ENCODE measurements around the gene ATRX. TPM values are rescaled to one million over a fixed set of nuclear protein-coding genes. Genes with fewer than 3 reads are reported as not detected.

The ATRX gene
- total and polyA plus RNA-seq, 2 donors (not counting 3 experiments of a cell fraction or from before 2014, with no cell fraction given), result 23.5 to 101 TPM

DNA sequence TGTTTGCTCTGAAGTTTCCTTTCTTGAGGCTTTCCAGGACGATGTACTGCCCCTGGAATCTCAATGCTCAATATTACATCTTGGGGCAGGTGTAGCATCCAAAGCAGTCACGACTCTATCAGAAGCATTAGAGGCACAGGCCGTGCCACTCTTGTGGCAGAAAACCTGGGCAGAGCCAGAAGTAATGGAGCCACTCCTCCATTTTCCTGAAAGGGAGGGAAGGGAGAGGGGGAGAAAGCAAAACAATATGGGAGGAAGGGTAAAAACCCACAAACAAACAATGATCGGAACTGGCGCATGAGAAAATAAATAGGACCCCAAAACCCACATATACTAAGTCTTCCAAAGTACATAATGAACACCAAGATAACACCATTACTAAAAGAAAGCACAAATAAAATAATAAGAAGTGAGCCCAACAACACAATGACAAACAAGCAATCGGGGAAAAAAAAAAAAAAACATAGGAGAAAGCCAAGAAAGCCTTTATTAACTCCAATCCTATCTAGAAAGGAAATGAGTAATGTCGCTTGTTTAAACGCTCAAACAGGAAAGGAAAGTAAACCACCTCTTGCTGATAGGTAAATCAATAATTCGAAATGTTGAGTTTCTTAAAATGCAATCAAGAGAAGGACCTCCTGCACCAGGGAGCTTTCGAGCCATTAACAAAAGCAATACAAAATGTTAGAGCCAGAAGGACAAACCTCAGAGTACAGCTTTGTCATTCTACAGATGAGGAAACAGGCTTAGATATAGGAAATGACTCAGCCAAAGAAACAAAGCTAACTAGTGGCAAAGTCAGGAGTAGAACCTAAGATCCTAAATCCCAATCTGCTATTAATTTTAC is 117.4 kb downstream of the ATRX start:
- Histone ChIP-seq H2AFZ (ENCODE audit: low read depth, low read length) (no peak overlapping the region), H3K9me3 (replicated peaks; ENCODE audit: control insufficient read depth, insufficient read depth, low read length) (no peaks in the 10 kb centered on the region), H3K4me3 (replicated peaks in 1 of 3; ENCODE audit: insufficient read depth in 1 of 3, low read depth in 1 of 3, low read length in 3 of 3) (peak overlapping the region in 1 of 3 experiments; percentile 44), H3K79me2 (ENCODE audit: control insufficient read depth, insufficient read depth, low read length) (no peaks in the 10 kb centered on the region), H3K4me1 (ENCODE audit: control insufficient read depth, extremely low read depth, insufficient read depth, low read length) (peaks cover 18% of the 10 kb centered on the region), H3K9me1 (replicated peaks; ENCODE audit: control insufficient read depth, extremely low read depth, insufficient read depth, low read length) (no peaks in the 10 kb centered on the region), H3K27me3 (ENCODE audit: control insufficient read depth in 2 of 2, insufficient read depth in 2 of 2, low read length in 2 of 2) (no peaks in the 10 kb centered on the region), H3K27ac (ENCODE audit: insufficient read depth, low read depth, low read length) (peak overlapping the region; percentile 73), H3K9ac (replicated peaks; ENCODE audit: extremely low read depth, insufficient read depth, low read length) (peak overlapping the region; percentile 51), H3K36me3 (ENCODE audit: control insufficient read depth in 2 of 2, extremely low read depth in 1 of 2, insufficient read depth in 2 of 2, low read length in 2 of 2) (no peaks in the 10 kb centered on the region), H4K20me1 (replicated peaks; ENCODE audit: control insufficient read depth, extremely low read depth, insufficient read depth, low read length) (no peaks in the 10 kb centered on the region), H3K4me2 (ENCODE audit: insufficient read depth, low read length) (peak overlapping the region; percentile 86)
- dilution Hi-C loops (cut with MboI; ENCODE audit: extremely low pct_ligation_motif_present, low sequenced_read_pairs) (no loop called here), intact Hi-C loops (cut with micrococcal nuclease) (loop anchor here (5.0 kb wide), 1 partner anchor 229 kb away; the partner anchor contains the start of genes COX7B and MAGT1)
- ChIA-PET POLR2A (no interaction called here), CTCF (interaction anchor here (0.7 to 1.4 kb wide), 4 partner anchors 9 to 230 kb away, joined by 3 to 4 read pairs (median 3); partner anchors contain the start of gene COX7B)
- TSS peak; percentile 72 for BruUV-seq (replicated peaks)
- FAIRE-seq, result peak; percentile 86
- TF ChIP-seq, protein P1, sequence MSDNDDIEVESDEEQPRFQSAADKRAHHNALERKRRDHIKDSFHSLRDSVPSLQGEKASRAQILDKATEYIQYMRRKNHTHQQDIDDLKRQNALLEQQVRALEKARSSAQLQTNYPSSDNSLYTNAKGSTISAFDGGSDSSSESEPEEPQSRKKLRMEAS (IDR thresholded peaks at IDR 0.05; ENCODE audit: insufficient read depth, insufficient read length), result no peak
- TF ChIP-seq FOS (IDR thresholded peaks at IDR 0.05; ENCODE audit: borderline replicate concordance, insufficient read depth, low read length) (peak; percentile 55), GATA2 (IDR thresholded peaks at IDR 0.05; ENCODE audit: insufficient read depth, insufficient read length, low read depth, low read length) (peak; percentile 64), EZH2 (IDR thresholded peaks at IDR 0.05; ENCODE audit: borderline replicate concordance, low read depth, low read length, severe bottlenecking) (no peak), JUN (IDR thresholded peaks at IDR 0.05; ENCODE audit: borderline replicate concordance, insufficient read depth, insufficient read length, low read depth) (peak; percentile 50), POLR2A (IDR thresholded peaks at IDR 0.05; ENCODE audit: low read depth, low read length) (no peak), POLR2AphosphoS5 (IDR thresholded peaks at IDR 0.05; ENCODE audit: insufficient read depth, low read depth, low read length) (peak; percentile 27), MYC (IDR thresholded peaks at IDR 0.05; ENCODE audit: low read depth, low read length) (no peak)
- TF ChIP-seq, protein P2, sequence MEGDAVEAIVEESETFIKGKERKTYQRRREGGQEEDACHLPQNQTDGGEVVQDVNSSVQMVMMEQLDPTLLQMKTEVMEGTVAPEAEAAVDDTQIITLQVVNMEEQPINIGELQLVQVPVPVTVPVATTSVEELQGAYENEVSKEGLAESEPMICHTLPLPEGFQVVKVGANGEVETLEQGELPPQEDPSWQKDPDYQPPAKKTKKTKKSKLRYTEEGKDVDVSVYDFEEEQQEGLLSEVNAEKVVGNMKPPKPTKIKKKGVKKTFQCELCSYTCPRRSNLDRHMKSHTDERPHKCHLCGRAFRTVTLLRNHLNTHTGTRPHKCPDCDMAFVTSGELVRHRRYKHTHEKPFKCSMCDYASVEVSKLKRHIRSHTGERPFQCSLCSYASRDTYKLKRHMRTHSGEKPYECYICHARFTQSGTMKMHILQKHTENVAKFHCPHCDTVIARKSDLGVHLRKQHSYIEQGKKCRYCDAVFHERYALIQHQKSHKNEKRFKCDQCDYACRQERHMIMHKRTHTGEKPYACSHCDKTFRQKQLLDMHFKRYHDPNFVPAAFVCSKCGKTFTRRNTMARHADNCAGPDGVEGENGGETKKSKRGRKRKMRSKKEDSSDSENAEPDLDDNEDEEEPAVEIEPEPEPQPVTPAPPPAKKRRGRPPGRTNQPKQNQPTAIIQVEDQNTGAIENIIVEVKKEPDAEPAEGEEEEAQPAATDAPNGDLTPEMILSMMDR (IDR thresholded peaks at IDR 0.05; ENCODE audit: extremely low read depth in 1 of 2, insufficient read depth in 1 of 2, low read depth in 1 of 2, low read length in 2 of 2), result no peak
- peak; percentile 81 for DNase-seq (ENCODE audit: low read depth, low spot score)
